AG04450 (cell line): ENCODE data around the gene COL5A3. TPM values are rescaled to one million over a fixed set of nuclear protein-coding genes. Genes with fewer than 3 reads are reported as not detected.

Experiments
- CTCF ChIA-PET: fragments of 300-600, 350-600 bp; formaldehyde crosslinking; extraction: SDS; loops from one replicate; lab custom pipeline; 2022; ENCODE audit warnings: antibody characterized with exemption, inconsistent platforms; lab: Charles Lee
- POLR2A ChIA-PET: fragments of 350-600 bp; formaldehyde crosslinking; extraction: SDS; loops from one replicate; lab custom pipeline; 2021; ENCODE audit warnings: antibody characterized with exemption, inconsistent platforms; lab: Yijun Ruan, JAX
- DNase-seq: peaks from one replicate; pipeline ENCODE4 v3.0.0-alpha.2; 2011; ENCODE audit warnings: low read depth, low spot score
- H3K27ac ChIP-seq: one replicate; pipeline ENCODE4 v1.5.1; 2012; ENCODE audit warnings: low read depth, low read length, control low read depth
- H3K27me3 ChIP-seq: one replicate; pipeline ENCODE4 v1.6.0; 2012; ENCODE audit warnings: low read length; ENCODE audit not compliant: control insufficient read depth, insufficient read depth
- H3K4me3 ChIP-seq: 2 replicates; pipeline ENCODE4 v1.5.1; 2011; ENCODE audit warnings: mild to moderate bottlenecking, low read depth, low read length, control low read depth
- H3K9me3 ChIP-seq: 2 replicates; pipeline ENCODE4 v1.5.1; 2012; ENCODE audit warnings: low read length; ENCODE audit not compliant: control insufficient read depth, insufficient read depth
- CTCF ChIP-seq: IDR thresholded peaks from 2 replicates; pipeline ENCODE4 v1.5.1; 2011; ENCODE audit warnings: low read depth, low read length, control low read depth, inconsistent platforms
- polyA plus RNA-seq: library from polyadenylated mRNA; depleted of rRNA; stranded (reverse); fragments of >200 nt; gene quantifications from 2 replicates; pipeline ENCODE4 v1.2.3, GENCODE V29; 2011

Gene COL5A3
- polyA plus RNA-seq, 1 experiment: 1.6 TPM

DNA sequence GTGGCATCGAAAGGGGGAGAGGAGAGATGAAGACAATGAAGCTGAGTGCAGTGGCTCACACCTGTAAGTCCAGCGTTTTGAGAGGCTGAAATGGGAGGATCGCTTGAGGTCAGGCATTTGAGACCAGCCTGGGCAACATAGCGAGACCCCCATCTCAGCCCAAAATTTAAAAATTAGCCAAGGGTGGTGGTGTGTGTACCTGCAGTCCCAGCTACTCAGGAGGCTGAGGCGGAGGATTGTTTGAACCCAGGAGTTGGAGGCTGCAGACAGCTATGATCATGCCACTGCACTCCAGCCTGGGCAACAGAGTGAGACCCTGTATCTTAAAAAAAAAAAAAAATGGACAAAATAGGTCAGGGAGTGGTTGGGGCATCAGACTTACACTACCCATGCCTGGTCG lies 10.5 kb upstream of the COL5A3 start:
- TF ChIP-seq CTCF: no peak
- Histone ChIP-seq H3K4me3 (no peak overlapping the region), H3K9me3 (no peaks in the 10 kb centered on the region), H3K27me3 (no peaks in the 10 kb centered on the region), H3K27ac (no peak overlapping the region)
- CTCF ChIA-PET: interaction anchor here (1.0 to 3.6 kb wide), 2 partner anchors 8 to 21 kb away, joined by 3 to 30 read pairs; no protein-coding TSS in a partner anchor
- POLR2A ChIA-PET: no interaction called here
- DNase-seq: no peak

DNA sequence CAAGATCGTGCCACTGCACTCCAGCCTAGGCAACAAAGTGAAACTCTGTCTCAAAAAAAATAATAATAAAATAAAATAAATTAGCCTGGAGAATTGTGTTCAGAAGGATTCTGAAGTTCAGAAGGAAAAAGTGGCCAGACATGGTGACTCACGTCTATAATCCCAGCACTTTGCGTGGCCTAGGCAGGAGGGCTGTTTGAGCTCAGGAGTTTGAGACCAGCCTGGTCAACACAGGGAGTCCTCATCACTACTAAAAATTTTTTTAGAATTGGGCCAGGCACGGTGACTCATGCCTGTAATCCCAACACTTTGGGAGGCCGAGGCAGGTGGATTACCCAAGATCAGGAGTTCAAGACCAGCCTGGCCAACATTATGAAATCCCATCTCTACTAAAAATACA lies 8.9 kb upstream of the COL5A3 start:
- no peak for DNase-seq
- Histone ChIP-seq H3K4me3 (no peak overlapping the region), H3K27me3 (no peaks in the 10 kb centered on the region), H3K9me3 (no peaks in the 10 kb centered on the region), H3K27ac (no peak overlapping the region)
- CTCF ChIA-PET: interaction anchor here (0.8 to 3.6 kb wide), 2 partner anchors 8 to 19 kb away, joined by 3 to 30 read pairs; no protein-coding TSS in a partner anchor
- POLR2A ChIA-PET: no interaction called here
- TF ChIP-seq CTCF: no peak

GRCh38 chr19:10018786-10019185 lies 8.5 kb upstream of the COL5A3 start:
- ChIA-PET CTCF (interaction anchor here (0.8 to 3.6 kb wide), 3 partner anchors 9 to 87 kb away, joined by 3 to 30 read pairs (median 3); no protein-coding TSS in a partner anchor), POLR2A (interaction anchor here (0.6 kb wide), 1 partner anchor 42 kb away, joined by 5 read pairs; no protein-coding TSS in a partner anchor)
- no peaks in the 10 kb centered on the region for H3K9me3 ChIP-seq
- no peak for TF ChIP-seq CTCF
- H3K27me3 ChIP-seq: no peaks in the 10 kb centered on the region
- no peak overlapping the region for H3K4me3 ChIP-seq
- no peak for DNase-seq
- peak overlapping the region; percentile 31 for H3K27ac ChIP-seq

GRCh38 chr19:10018263-10018662 lies 8.0 kb upstream of the COL5A3 start:
- DNase-seq: no peak
- Histone ChIP-seq H3K27me3 (no peaks in the 10 kb centered on the region), H3K4me3 (no peak overlapping the region), H3K9me3 (no peaks in the 10 kb centered on the region), H3K27ac (no peak overlapping the region)
- ChIA-PET POLR2A (interaction anchor here (0.6 kb wide), 1 partner anchor 41 kb away, joined by 5 read pairs; no protein-coding TSS in a partner anchor), CTCF (interaction anchor here (1.2 kb wide), 1 partner anchor 86 kb away, joined by 3 read pairs; no protein-coding TSS in a partner anchor)
- no peak for TF ChIP-seq CTCF

- Histone ChIP-seq H3K4me3 (no peak overlapping the region), H3K9me3 (no peaks in the 10 kb centered on the region), H3K27me3 (no peaks in the 10 kb centered on the region), H3K27ac (no peak overlapping the region)
- CTCF ChIA-PET: interaction anchor here (0.5 to 1.4 kb wide), 2 partner anchors 13 to 14 kb away, joined by 4 to 6 read pairs; no protein-coding TSS in a partner anchor
- TF ChIP-seq CTCF: no peak
- DNase-seq: no peak
- POLR2A ChIA-PET: no interaction called here
Observed at GRCh38 chr19:10013834-10014618, 3.7 kb upstream of the COL5A3 start.
